Parathyroid adenoma (tissue), 2 donors: Measurements from ENCODE around the gene GPSM1.
"Not testable (repeated sequence)": the region's sequence is repeated elsewhere in the genome, so short reads cannot be mapped to it uniquely, and the experiment has no call there.

Source experiments
- H2AFZ ChIP-seq: fragments of 300-600 bp; sonication (generic); one replicate; pipeline ENCODE4 v1.7.0; 2017; ENCODE audit warnings: antibody characterized with exemption, mild to moderate bottlenecking
- H3K27ac ChIP-seq: fragments of 300-600 bp; sonication (generic); one replicate; pipeline ENCODE4 v1.7.0; 2017
- H3K27me3 ChIP-seq: fragments of 300-600 bp; sonication (generic); one replicate; pipeline ENCODE4 v1.7.0; 2017; ENCODE audit warnings: low read length; ENCODE audit not compliant: control insufficient read depth, insufficient read depth
- H3K36me3 ChIP-seq: fragments of 300-600 bp; sonication (generic); one replicate; pipeline ENCODE4 v1.7.0; 2017; ENCODE audit warnings: low read length; ENCODE audit not compliant: control insufficient read depth, insufficient read depth
- H3K4me1 ChIP-seq: fragments of 300-600 bp; sonication (generic); one replicate; pipeline ENCODE4 v1.7.0; 2017; ENCODE audit warnings: control low read depth
- H3K4me2 ChIP-seq: fragments of 300-600 bp; sonication (generic); one replicate; pipeline ENCODE4 v1.7.0; 2017; ENCODE audit warnings: low read length
- H3K4me3 ChIP-seq: fragments of 300-600 bp; sonication (generic); one replicate; pipeline ENCODE4 v1.7.0; 2017; ENCODE audit warnings: low read depth, low read length
- H3K79me2 ChIP-seq: fragments of 300-600 bp; sonication (generic); one replicate; pipeline ENCODE4 v1.7.0; 2017; ENCODE audit warnings: control low read depth
- H3K9ac ChIP-seq: fragments of 300-600 bp; sonication (generic); one replicate; pipeline ENCODE4 v1.7.0; 2017; ENCODE audit warnings: mild to moderate bottlenecking
- H3K9me3 ChIP-seq: fragments of 300-600 bp; sonication (generic); one replicate; pipeline ENCODE4 v1.7.0; 2017; ENCODE audit warnings: low read length; ENCODE audit not compliant: control insufficient read depth
- TF ChIP-seq, protein P1 (sequence below): fragments of 300-600 bp; sonication (generic); IDR thresholded peaks from one replicate; pipeline ENCODE4 v1.7.0; 2017; ENCODE audit warnings: antibody characterized with exemption, mild to moderate bottlenecking
- donor health status: primary hyperparathyroidism.

The GPSM1 gene

DNA sequence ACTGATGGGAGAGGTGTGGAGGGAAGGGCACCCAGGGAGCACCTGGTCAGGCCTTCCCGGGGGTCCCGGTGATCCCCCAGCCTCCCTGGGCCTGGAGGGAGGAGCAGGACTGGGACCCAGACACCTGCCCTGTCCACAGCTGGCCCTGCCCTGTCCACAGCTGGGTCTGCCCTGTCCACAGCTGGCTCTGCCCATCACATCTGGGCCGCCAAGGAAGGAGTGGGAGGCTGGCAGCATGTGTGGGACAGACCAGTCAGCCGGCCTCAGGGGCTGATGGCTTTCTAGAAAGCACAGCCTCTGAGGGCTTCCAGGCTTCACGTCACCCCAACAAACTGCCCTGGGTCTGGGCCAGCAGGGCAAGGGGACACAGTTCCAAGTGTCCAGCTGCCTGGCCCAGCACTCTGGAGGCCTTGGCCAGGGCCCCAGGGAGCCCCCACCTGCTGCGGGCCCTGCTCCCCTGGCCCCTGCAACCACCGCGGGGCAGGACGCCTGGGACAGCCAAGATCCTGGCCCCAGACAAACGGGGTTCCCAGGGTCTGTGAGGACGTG lies 24.0 kb downstream of the GPSM1 start:
- TF ChIP-seq, protein P1, sequence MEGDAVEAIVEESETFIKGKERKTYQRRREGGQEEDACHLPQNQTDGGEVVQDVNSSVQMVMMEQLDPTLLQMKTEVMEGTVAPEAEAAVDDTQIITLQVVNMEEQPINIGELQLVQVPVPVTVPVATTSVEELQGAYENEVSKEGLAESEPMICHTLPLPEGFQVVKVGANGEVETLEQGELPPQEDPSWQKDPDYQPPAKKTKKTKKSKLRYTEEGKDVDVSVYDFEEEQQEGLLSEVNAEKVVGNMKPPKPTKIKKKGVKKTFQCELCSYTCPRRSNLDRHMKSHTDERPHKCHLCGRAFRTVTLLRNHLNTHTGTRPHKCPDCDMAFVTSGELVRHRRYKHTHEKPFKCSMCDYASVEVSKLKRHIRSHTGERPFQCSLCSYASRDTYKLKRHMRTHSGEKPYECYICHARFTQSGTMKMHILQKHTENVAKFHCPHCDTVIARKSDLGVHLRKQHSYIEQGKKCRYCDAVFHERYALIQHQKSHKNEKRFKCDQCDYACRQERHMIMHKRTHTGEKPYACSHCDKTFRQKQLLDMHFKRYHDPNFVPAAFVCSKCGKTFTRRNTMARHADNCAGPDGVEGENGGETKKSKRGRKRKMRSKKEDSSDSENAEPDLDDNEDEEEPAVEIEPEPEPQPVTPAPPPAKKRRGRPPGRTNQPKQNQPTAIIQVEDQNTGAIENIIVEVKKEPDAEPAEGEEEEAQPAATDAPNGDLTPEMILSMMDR, result no peak
- H2AFZ ChIP-seq, result no peak overlapping the region
- no peak overlapping the region for H3K4me2 ChIP-seq
- H3K4me3 ChIP-seq, result no peak overlapping the region
- H3K27ac ChIP-seq, result no peak overlapping the region
- H3K9ac ChIP-seq, result no peak overlapping the region
- no peaks in the 10 kb centered on the region for H3K27me3 ChIP-seq
- no peaks in the 10 kb centered on the region for H3K4me1 ChIP-seq
- no peaks in the 10 kb centered on the region for H3K79me2 ChIP-seq
- no peaks in the 10 kb centered on the region for H3K9me3 ChIP-seq
- no peaks in the 10 kb centered on the region for H3K36me3 ChIP-seq

DNA sequence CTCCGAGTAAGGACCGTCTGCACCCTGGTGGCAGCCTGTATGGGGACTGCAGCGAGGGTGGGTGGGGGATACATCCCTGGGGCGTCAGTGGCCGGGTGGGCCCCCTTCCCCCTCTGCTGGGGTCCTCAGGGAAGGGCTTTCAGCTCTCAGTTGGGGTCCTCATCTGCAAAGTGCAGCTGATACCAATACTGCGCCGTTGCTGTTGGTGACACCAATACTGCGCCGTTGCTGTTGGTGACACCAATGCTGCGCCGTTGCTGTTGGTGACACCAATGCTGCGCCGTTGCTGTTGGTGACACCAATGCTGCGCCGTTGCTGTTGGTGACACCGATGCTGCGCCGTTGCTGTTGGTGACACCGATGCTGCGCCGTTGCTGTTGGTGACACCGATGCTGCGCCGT lies 24.5 kb downstream of the GPSM1 start:
- not testable (repeated sequence) for H3K4me1 ChIP-seq, H3K36me3 ChIP-seq, H3K27me3 ChIP-seq, H3K9me3 ChIP-seq, H3K79me2 ChIP-seq, H3K4me2 ChIP-seq, H3K4me3 ChIP-seq, H2AFZ ChIP-seq, H3K27ac ChIP-seq, H3K9ac ChIP-seq

DNA sequence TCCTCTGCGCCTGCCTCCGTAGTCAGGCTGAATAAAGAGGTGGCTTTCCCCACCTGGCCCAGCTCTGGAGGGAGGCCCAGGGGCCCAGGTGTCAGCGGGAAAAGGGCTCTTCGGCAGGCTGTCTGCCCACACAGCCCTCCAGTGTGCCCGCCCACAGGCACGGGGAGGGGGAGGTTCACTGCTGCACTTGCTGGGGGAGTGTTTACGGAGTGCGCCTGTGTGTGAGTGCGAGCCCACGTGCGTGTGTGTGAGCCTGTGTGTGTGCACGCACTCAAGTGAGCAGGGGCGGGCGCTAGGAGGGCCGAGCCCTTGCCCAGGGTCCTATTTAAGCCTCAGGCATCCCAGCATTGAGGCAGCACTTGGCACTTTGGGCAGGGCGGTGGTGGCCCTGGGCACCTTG lies 25.3 kb downstream of the GPSM1 start:
- no peaks in the 10 kb centered on the region for H3K4me1 ChIP-seq
- no peak overlapping the region for H3K9ac ChIP-seq
- no peaks in the 10 kb centered on the region for H3K79me2 ChIP-seq
- no peak overlapping the region for H3K4me3 ChIP-seq
- no peaks in the 10 kb centered on the region for H3K27me3 ChIP-seq
- no peaks in the 10 kb centered on the region for H3K36me3 ChIP-seq
- no peak overlapping the region for H3K27ac ChIP-seq
- H3K9me3 ChIP-seq, result no peaks in the 10 kb centered on the region
- no peak overlapping the region for H3K4me2 ChIP-seq
- TF ChIP-seq, protein P1, result no peak
- no peak overlapping the region for H2AFZ ChIP-seq

DNA sequence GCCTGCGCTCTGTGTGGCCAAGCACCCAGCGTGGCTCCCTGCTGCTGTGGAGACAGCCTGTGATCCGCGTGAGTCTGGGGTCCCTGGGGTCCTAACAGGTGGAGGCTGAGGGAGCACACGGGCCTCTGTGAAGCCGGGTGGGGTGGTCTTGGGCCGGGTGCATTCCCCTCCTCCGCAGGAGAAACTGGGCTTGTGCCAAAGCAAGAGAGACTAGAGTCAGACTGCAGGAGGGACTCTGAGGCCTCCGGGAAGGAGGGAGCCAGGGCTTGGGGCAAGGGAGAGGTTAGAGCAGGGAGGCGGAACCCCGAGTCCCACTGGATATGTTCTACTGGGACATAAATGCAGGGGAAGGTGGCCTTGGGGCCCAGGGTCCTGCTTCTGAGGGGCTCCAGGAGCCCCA lies 25.7 kb downstream of the GPSM1 start:
- no peak overlapping the region for H3K27ac ChIP-seq
- H3K4me3 ChIP-seq, result no peak overlapping the region
- H3K79me2 ChIP-seq, result no peaks in the 10 kb centered on the region
- TF ChIP-seq, protein P1, result no peak
- no peak overlapping the region for H3K4me2 ChIP-seq
- H2AFZ ChIP-seq, result no peak overlapping the region
- no peaks in the 10 kb centered on the region for H3K27me3 ChIP-seq
- H3K36me3 ChIP-seq, result no peaks in the 10 kb centered on the region
- H3K9me3 ChIP-seq, result no peaks in the 10 kb centered on the region
- H3K4me1 ChIP-seq, result no peaks in the 10 kb centered on the region
- no peak overlapping the region for H3K9ac ChIP-seq

DNA sequence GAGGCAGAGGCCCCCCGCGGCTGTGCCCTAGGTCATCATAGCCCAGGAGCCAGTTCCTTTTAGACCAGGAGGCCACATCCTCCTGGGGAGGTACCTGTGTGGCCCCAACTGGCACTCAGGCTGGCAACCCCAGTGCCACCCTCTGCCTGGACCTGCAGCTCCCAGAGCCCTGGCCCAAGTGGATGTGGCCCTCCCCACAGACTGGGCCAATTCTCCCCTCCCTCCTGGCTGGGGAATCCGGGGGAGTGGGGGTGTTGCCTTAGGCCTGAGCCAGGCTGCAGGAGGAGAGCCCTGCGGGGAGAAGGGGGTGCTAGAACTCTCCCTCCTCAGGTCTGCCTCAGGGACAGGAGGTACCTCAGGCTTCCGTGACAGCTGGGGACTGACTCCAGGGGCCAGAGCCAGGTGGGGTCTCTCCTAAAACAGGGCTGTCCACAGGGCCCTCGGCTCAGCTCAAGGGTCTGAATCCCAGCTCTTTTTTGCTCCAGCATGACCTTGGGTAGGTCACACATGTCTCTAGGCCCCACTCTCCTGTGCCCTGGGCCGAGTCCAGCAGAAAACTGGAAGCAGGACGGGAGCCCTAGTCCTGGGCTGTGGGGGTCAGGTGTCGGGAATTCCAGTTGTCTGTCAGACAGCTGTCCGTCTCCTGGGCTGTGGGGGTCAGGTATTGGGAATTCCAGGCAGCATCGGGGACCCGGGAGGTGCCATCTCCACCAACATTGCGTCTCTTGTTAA lies 26.6 kb downstream of the GPSM1 start:
- Histone ChIP-seq H3K4me1 (no peaks in the 10 kb centered on the region), H3K36me3 (no peaks in the 10 kb centered on the region), H2AFZ (no peak overlapping the region), H3K9me3 (no peaks in the 10 kb centered on the region), H3K79me2 (no peaks in the 10 kb centered on the region), H3K4me3 (no peak overlapping the region), H3K27ac (no peak overlapping the region), H3K27me3 (no peaks in the 10 kb centered on the region), H3K4me2 (no peak overlapping the region), H3K9ac (no peak overlapping the region)
- TF ChIP-seq, protein P1, result no peak
